Measurements from ENCODE around the gene PADI4.

DNA sequence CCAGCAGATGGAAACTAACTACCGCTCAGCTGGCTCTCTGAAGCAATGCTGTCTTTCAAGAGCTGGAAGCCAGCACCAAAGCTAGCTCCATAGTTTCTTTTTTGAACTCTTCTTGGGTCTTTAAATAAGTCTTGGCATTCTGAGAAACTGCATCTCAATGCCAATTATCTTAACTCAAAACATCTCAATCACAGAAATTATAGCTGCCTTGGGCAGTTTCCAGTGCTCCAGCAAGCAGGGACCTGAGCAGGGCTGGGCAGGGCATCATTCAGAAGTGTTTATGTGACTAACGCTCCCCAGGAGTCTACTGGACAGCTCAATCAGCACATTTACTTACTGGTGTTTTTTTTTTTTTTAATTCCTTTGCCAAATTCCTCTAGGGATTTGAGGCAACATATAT, 18.3 kb upstream of the PADI4 start:
- TF ChIP-seq, protein P1, sequence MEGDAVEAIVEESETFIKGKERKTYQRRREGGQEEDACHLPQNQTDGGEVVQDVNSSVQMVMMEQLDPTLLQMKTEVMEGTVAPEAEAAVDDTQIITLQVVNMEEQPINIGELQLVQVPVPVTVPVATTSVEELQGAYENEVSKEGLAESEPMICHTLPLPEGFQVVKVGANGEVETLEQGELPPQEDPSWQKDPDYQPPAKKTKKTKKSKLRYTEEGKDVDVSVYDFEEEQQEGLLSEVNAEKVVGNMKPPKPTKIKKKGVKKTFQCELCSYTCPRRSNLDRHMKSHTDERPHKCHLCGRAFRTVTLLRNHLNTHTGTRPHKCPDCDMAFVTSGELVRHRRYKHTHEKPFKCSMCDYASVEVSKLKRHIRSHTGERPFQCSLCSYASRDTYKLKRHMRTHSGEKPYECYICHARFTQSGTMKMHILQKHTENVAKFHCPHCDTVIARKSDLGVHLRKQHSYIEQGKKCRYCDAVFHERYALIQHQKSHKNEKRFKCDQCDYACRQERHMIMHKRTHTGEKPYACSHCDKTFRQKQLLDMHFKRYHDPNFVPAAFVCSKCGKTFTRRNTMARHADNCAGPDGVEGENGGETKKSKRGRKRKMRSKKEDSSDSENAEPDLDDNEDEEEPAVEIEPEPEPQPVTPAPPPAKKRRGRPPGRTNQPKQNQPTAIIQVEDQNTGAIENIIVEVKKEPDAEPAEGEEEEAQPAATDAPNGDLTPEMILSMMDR (IDR thresholded peaks at IDR 0.05) = no peak
- TF ChIP-seq POLR2A (IDR thresholded peaks at IDR 0.05) = no peak
